K562 (cell line): ENCODE measurements around the gene HMCES.

Source experiments
- CREM ChIP-seq: IDR thresholded peaks from 2 replicates; pipeline ENCODE4 v1.6.1; 2014; ENCODE audit warnings: antibody characterized with exemption, low read depth
- ELF4 ChIP-seq: fragments of 450-650 bp; formaldehyde crosslinking; IDR thresholded peaks from 2 replicates; pipeline ENCODE4 v1.4.0; 2022; ENCODE audit warnings: missing genetic modification characterization
- FOXK1 ChIP-seq: sonication (generic); formaldehyde crosslinking; IDR thresholded peaks from 2 replicates; pipeline ENCODE4 v1.8.0; 2022; ENCODE audit warnings: missing genetic modification reagents, mild to moderate bottlenecking, borderline replicate concordance
- GABPB2 ChIP-seq: fragments of 250-450 bp; sonication (Bioruptor Pico); conservative IDR thresholded peaks from 2 replicates; pipeline ENCODE4 v1.5.1; 2021; ENCODE audit warnings: mild to moderate bottlenecking
- JUN ChIP-seq, 2 experiments: sonication (generic) in 1 of 2; formaldehyde crosslinking in 1 of 2; IDR thresholded peaks; 2 replicates each; pipeline versions ENCODE4 v1.6.1 to v1.8.0; 2012 to 2022; ENCODE audit warnings: borderline replicate concordance in 2 of 2, mild to moderate bottlenecking in 2 of 2, improper control_type of control experiment in 1 of 2, low read depth in 1 of 2, low read length in 1 of 2, missing genetic modification reagents in 1 of 2
- TCF7L2 ChIP-seq: fragments of 150-350 bp; IDR thresholded peaks from 2 replicates; pipeline ENCODE4 v1.6.1; 2016; ENCODE audit warnings: low read depth, mild to moderate bottlenecking, low read length, moderate library complexity
- TEAD4 ChIP-seq, 2 experiments: sonication (generic) in 1 of 2; formaldehyde crosslinking in 1 of 2; IDR thresholded peaks; 2 replicates each; pipeline versions ENCODE4 v1.6.1 to v1.8.0; 2012 to 2022; ENCODE audit warnings: borderline replicate concordance in 1 of 2, inconsistent platforms in 1 of 2, low read length in 1 of 2, mild to moderate bottlenecking in 1 of 2, missing genetic modification reagents in 1 of 2
- ZNF354B ChIP-seq: fragments of 250-450 bp; sonication (Bioruptor Pico); IDR thresholded peaks from 2 replicates; pipeline ENCODE4 v1.4.0; 2020
- TF ChIP-seq, protein P1 (sequence below), 3 experiments: IDR thresholded peaks in 2 of 3; conservative IDR thresholded peaks in 1 of 3; 2 replicates each; pipeline ENCODE4 v1.5.1; 2011 to 2012; ENCODE audit warnings: low read length in 3 of 3, mild to moderate bottlenecking in 3 of 3, control low read depth in 2 of 3, improper control_type of control experiment in 1 of 3, inconsistent platforms in 1 of 3, low read depth in 1 of 3, mixed read lengths in 1 of 3, moderate library complexity in 1 of 3; ENCODE audit not compliant: insufficient read depth in 2 of 3
- TF ChIP-seq, protein P2 (sequence below): fragments of 450-650 bp; formaldehyde crosslinking; IDR thresholded peaks from 2 replicates; pipeline ENCODE4 v1.4.0; 2020; ENCODE audit warnings: mild to moderate bottlenecking, moderate library complexity
- TF ChIP-seq, protein P3 (sequence below): sonication (generic); formaldehyde crosslinking; IDR thresholded peaks from 2 replicates; pipeline ENCODE4 v1.8.1; 2023; ENCODE audit warnings: mild to moderate bottlenecking, missing genetic modification reagents

DNA sequence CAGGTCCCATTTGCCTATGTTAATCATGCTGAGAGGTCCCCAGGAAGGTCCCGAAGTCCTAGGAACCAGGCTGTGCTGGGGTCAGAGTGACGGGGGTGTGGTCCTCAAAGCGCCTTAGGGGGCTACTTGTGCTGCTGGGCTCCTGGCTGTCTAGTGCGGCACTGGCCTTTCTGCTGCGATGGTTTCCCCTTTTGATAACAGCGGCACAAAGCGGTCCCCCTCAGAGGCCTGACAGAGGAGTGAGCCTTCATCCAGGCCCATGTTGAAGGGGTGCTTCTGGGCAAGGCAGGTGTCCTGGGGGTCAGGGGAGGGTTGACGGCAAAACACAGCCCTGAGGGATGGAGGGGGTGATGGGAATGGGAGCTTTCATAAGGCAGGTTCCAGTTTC is 68.8 kb downstream of the HMCES start:
- TF ChIP-seq GABPB2 (CRISPR knock-in tag), result no peak
- no peak for TF ChIP-seq TEAD4 (IDR thresholded peaks at IDR 0.05; ENCODE audit: low read length)
- no peak for TF ChIP-seq TEAD4 (CRISPR knock-in tag; IDR thresholded peaks at IDR 0.05; ENCODE audit: borderline replicate concordance)
- TF ChIP-seq JUN (IDR thresholded peaks at IDR 0.05; ENCODE audit: borderline replicate concordance, low read depth, low read length), result no peak
- TF ChIP-seq JUN (CRISPR knock-in tag; IDR thresholded peaks at IDR 0.05; ENCODE audit: borderline replicate concordance), result no peak
- TF ChIP-seq, protein P1, sequence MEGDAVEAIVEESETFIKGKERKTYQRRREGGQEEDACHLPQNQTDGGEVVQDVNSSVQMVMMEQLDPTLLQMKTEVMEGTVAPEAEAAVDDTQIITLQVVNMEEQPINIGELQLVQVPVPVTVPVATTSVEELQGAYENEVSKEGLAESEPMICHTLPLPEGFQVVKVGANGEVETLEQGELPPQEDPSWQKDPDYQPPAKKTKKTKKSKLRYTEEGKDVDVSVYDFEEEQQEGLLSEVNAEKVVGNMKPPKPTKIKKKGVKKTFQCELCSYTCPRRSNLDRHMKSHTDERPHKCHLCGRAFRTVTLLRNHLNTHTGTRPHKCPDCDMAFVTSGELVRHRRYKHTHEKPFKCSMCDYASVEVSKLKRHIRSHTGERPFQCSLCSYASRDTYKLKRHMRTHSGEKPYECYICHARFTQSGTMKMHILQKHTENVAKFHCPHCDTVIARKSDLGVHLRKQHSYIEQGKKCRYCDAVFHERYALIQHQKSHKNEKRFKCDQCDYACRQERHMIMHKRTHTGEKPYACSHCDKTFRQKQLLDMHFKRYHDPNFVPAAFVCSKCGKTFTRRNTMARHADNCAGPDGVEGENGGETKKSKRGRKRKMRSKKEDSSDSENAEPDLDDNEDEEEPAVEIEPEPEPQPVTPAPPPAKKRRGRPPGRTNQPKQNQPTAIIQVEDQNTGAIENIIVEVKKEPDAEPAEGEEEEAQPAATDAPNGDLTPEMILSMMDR (IDR thresholded peaks at IDR 0.05 in 2 of 3, conservative IDR thresholded peaks at IDR 0.05 in 1 of 3; ENCODE audit: insufficient read depth in 2 of 3, low read depth in 1 of 3, low read length in 3 of 3), result no peak
- TF ChIP-seq ZNF354B (CRISPR knock-in tag), result no peak
- TF ChIP-seq, protein P2, sequence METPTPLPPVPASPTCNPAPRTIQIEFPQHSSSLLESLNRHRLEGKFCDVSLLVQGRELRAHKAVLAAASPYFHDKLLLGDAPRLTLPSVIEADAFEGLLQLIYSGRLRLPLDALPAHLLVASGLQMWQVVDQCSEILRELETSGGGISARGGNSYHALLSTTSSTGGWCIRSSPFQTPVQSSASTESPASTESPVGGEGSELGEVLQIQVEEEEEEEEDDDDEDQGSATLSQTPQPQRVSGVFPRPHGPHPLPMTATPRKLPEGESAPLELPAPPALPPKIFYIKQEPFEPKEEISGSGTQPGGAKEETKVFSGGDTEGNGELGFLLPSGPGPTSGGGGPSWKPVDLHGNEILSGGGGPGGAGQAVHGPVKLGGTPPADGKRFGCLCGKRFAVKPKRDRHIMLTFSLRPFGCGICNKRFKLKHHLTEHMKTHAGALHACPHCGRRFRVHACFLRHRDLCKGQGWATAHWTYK (CRISPR knock-in tag), result no peak
- TF ChIP-seq, protein P3, sequence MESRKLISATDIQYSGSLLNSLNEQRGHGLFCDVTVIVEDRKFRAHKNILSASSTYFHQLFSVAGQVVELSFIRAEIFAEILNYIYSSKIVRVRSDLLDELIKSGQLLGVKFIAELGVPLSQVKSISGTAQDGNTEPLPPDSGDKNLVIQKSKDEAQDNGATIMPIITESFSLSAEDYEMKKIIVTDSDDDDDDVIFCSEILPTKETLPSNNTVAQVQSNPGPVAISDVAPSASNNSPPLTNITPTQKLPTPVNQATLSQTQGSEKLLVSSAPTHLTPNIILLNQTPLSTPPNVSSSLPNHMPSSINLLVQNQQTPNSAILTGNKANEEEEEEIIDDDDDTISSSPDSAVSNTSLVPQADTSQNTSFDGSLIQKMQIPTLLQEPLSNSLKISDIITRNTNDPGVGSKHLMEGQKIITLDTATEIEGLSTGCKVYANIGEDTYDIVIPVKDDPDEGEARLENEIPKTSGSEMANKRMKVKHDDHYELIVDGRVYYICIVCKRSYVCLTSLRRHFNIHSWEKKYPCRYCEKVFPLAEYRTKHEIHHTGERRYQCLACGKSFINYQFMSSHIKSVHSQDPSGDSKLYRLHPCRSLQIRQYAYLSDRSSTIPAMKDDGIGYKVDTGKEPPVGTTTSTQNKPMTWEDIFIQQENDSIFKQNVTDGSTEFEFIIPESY (CRISPR knock-in tag), result no peak
- TF ChIP-seq FOXK1 (CRISPR knock-in tag), result no peak
- no peak for TF ChIP-seq TCF7L2
- no peak for TF ChIP-seq ELF4 (CRISPR knock-in tag)
- no peak for TF ChIP-seq CREM
